ENCODE data around the gene ARG2. TPM values are rescaled to one million over a fixed set of nuclear protein-coding genes. Genes with fewer than 3 reads are reported as not detected.

Gene ARG2
- total and polyA plus RNA-seq, 10 donors: 0.64 to 4.7 (median 1.1) TPM

DNA sequence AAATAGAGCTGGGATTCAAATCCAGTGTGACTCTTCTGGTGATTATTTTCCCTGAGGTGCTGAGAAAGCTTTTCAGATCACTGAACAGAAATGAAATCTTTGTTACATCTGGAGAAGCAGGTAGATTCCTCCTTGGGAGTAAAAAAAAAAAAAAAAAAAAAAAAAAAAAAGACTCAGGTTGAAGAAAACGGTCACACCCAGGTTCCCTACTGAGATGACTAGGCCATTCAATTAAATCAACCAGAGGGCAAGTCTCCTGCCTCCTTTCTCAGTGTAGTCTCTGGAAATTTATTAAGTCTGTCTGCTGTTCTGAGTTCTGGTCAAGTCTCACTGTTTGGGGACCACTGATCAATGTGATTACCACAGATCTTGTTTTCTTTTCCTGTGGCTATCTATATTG lies 24.0 kb downstream of the ARG2 start:
- DNase-seq: no peak
- WGBS, 5 donors: 58 to 91% (median 77%) methylated on average over 1 of the region's 1 CpG

GRCh38 chr14:67644428-67644827 lies 24.7 kb downstream of the ARG2 start:
- 85 to 97% (median 95%) methylated on average over 2 of the region's 2 CpGs for WGBS, 5 donors
- no peaks in the 10 kb centered on the region for H3K4me1 ChIP-seq
- peaks cover 0 to 45% (median 31%) of the 10 kb centered on the region in 6 donors for H3K36me3 ChIP-seq
- H3K9me3 ChIP-seq: no peaks in the 10 kb centered on the region
- intact Hi-C loops (cut with DNase I; ENCODE audit: low total_unique reads): no loop called here
- H3K4me3 ChIP-seq: no peak overlapping the region
- no peak overlapping the region for H3K27ac ChIP-seq
- TF ChIP-seq POLR2A (IDR thresholded peaks at IDR 0.05): no peak
- TF ChIP-seq POLR2AphosphoS5 (IDR thresholded peaks at IDR 0.05): no peak
- TF ChIP-seq, protein P1, sequence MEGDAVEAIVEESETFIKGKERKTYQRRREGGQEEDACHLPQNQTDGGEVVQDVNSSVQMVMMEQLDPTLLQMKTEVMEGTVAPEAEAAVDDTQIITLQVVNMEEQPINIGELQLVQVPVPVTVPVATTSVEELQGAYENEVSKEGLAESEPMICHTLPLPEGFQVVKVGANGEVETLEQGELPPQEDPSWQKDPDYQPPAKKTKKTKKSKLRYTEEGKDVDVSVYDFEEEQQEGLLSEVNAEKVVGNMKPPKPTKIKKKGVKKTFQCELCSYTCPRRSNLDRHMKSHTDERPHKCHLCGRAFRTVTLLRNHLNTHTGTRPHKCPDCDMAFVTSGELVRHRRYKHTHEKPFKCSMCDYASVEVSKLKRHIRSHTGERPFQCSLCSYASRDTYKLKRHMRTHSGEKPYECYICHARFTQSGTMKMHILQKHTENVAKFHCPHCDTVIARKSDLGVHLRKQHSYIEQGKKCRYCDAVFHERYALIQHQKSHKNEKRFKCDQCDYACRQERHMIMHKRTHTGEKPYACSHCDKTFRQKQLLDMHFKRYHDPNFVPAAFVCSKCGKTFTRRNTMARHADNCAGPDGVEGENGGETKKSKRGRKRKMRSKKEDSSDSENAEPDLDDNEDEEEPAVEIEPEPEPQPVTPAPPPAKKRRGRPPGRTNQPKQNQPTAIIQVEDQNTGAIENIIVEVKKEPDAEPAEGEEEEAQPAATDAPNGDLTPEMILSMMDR (IDR thresholded peaks at IDR 0.05 in 8 of 11, conservative IDR thresholded peaks at IDR 0.05 in 3 of 11): no peak
- DNase-seq: no peak
- H3K27me3 ChIP-seq (replicated peaks in 1 of 7): no peaks in the 10 kb centered on the region

More for the DNA sequence above, 24.0 kb downstream of the ARG2 start:
- H3K4me3 ChIP-seq: no peak overlapping the region
- intact Hi-C loops (cut with DNase I; ENCODE audit: low total_unique reads): no loop called here
- H3K9me3 ChIP-seq: no peaks in the 10 kb centered on the region
- H3K27ac ChIP-seq: no peak overlapping the region
- no peaks in the 10 kb centered on the region for H3K27me3 ChIP-seq (replicated peaks in 1 of 7)
- H3K36me3 ChIP-seq: peaks cover 0 to 37% (median 24%) of the 10 kb centered on the region in 6 donors
- no peaks in the 10 kb centered on the region for H3K4me1 ChIP-seq
- TF ChIP-seq POLR2A (IDR thresholded peaks at IDR 0.05): no peak
- TF ChIP-seq, protein P1 (IDR thresholded peaks at IDR 0.05 in 8 of 11, conservative IDR thresholded peaks at IDR 0.05 in 3 of 11): no peak
- no peak for TF ChIP-seq POLR2AphosphoS5 (IDR thresholded peaks at IDR 0.05)

- Histone ChIP-seq H3K4me3 (no peak overlapping the region), H3K27ac (no peak overlapping the region), H3K9me3 (no peaks in the 10 kb centered on the region), H3K27me3 (replicated peaks in 1 of 7) (no peaks in the 10 kb centered on the region), H3K36me3 (peaks cover 0 to 54% (median 40%) of the 10 kb centered on the region in 6 donors), H3K4me1 (no peaks in the 10 kb centered on the region)
- WGBS, 5 donors: 82 to 97% (median 96%) methylated on average over 5 of the region's 5 CpGs
- no peak for DNase-seq
- intact Hi-C loops (cut with DNase I; ENCODE audit: low total_unique reads): no loop called here
- no peak for TF ChIP-seq POLR2A (IDR thresholded peaks at IDR 0.05)
- TF ChIP-seq, protein P1 (IDR thresholded peaks at IDR 0.05 in 8 of 11, conservative IDR thresholded peaks at IDR 0.05 in 3 of 11): no peak
Observed at GRCh38 chr14:67645414-67645813, 25.7 kb downstream of the ARG2 start.

- 90 to 98% (median 95%) methylated on average over 3 of the region's 3 CpGs for whole genome bisulfite sequencing, 5 donors
Observed at GRCh38 chr14:67646131-67646530, 26.4 kb downstream of the ARG2 start.

More at GRCh38 chr14:67646131-67646530, 26.4 kb downstream of the ARG2 start:
- Histone ChIP-seq H3K4me3 (no peak overlapping the region), H3K36me3 (peaks cover 0 to 62% (median 47%) of the 10 kb centered on the region in 6 donors), H3K27me3 (replicated peaks in 1 of 7) (no peaks in the 10 kb centered on the region), H3K9me3 (no peaks in the 10 kb centered on the region), H3K4me1 (no peaks in the 10 kb centered on the region), H3K27ac (no peak overlapping the region)
- TF ChIP-seq, protein P1 (IDR thresholded peaks at IDR 0.05 in 8 of 11, conservative IDR thresholded peaks at IDR 0.05 in 3 of 11): no peak
- no peak for TF ChIP-seq POLR2AphosphoS5 (IDR thresholded peaks at IDR 0.05)
- no peak for TF ChIP-seq POLR2A (IDR thresholded peaks at IDR 0.05)
- intact Hi-C loops (cut with DNase I; ENCODE audit: low total_unique reads): no loop called here
- DNase-seq: no peak
